ENCODE measurements around the gene SARDH.
A peak's percentile ranks its signal among the peaks of the same experiment; 100 is the strongest.

SARDH gene

GRCh38 chr9:133730994-133731715 is 7.0 kb downstream of the SARDH start:
- Histone ChIP-seq H3K27ac (ENCODE audit: low read depth, low read length) (no peak overlapping the region), H4K8ac (ENCODE audit: low read depth, low read length) (no peak overlapping the region), H3K79me2 (ENCODE audit: control insufficient read depth, insufficient read depth, low read length, poor library complexity) (no peaks in the 10 kb centered on the region), H2BK120ac (ENCODE audit: insufficient read depth, low read length, poor library complexity) (no peak overlapping the region), H3K9me3 (ENCODE audit: insufficient read depth, low read depth, low read length) (no peaks in the 10 kb centered on the region), H3K27me3 (ENCODE audit: insufficient read depth, low read length) (no peaks in the 10 kb centered on the region), H3K4me3 (ENCODE audit: low read depth, low read length) (peak overlapping the region; percentile 3), H3K9ac (ENCODE audit: low read length) (no peak overlapping the region), H2BK5ac (ENCODE audit: low read depth, low read length, poor library complexity) (no peak overlapping the region), H3K4me1 (ENCODE audit: control insufficient read depth in 1 of 2, insufficient read depth in 2 of 2, low read length in 2 of 2) (no peaks in the 10 kb centered on the region), H3K4ac (ENCODE audit: low read depth, low read length) (no peak overlapping the region), H3K18ac (ENCODE audit: low read length) (no peak overlapping the region), H4K91ac (ENCODE audit: low read depth, low read length) (no peak overlapping the region), H4K12ac (ENCODE audit: low read depth, low read length) (no peak overlapping the region), H3K4me2 (ENCODE audit: low read length) (no peak overlapping the region), H3K36me3 (ENCODE audit: control insufficient read depth in 1 of 2, insufficient read depth in 2 of 2, low read length in 2 of 2) (no peaks in the 10 kb centered on the region), H2AK5ac (ENCODE audit: low read length) (no peak overlapping the region), H2BK12ac (ENCODE audit: low read length) (no peak overlapping the region), H3K23ac (ENCODE audit: low read length) (no peak overlapping the region), H2AFZ (ENCODE audit: insufficient read depth, low read length, poor library complexity) (no peak overlapping the region), H3K79me1 (ENCODE audit: low read length) (no peaks in the 10 kb centered on the region), H3K14ac (ENCODE audit: low read length) (no peak overlapping the region)
- no CpG with 5 or more reads among the region's 27 CpGs for WGBS (ENCODE audit: extremely low coverage, insufficient coverage, insufficient read length)
- no peak for DNase-seq

GRCh38 chr9:133729617-133730281 is 8.4 kb downstream of the SARDH start:
- no peak overlapping the region for H3K9ac ChIP-seq (ENCODE audit: low read length)
- H3K79me2 ChIP-seq (ENCODE audit: control insufficient read depth, insufficient read depth, low read length, poor library complexity), result no peaks in the 10 kb centered on the region
- no peak overlapping the region for H3K27ac ChIP-seq (ENCODE audit: low read depth, low read length)
- no peaks in the 10 kb centered on the region for H3K36me3 ChIP-seq (ENCODE audit: control insufficient read depth in 1 of 2, insufficient read depth in 2 of 2, low read length in 2 of 2)
- H4K91ac ChIP-seq (ENCODE audit: low read depth, low read length), result no peak overlapping the region
- H2BK120ac ChIP-seq (ENCODE audit: insufficient read depth, low read length, poor library complexity), result no peak overlapping the region
- H4K8ac ChIP-seq (ENCODE audit: low read depth, low read length), result no peak overlapping the region
- H3K4ac ChIP-seq (ENCODE audit: low read depth, low read length), result no peak overlapping the region
- no peak overlapping the region for H3K4me2 ChIP-seq (ENCODE audit: low read length)
- H3K27me3 ChIP-seq (ENCODE audit: insufficient read depth, low read length), result no peaks in the 10 kb centered on the region
- H3K4me1 ChIP-seq (ENCODE audit: control insufficient read depth in 1 of 2, insufficient read depth in 2 of 2, low read length in 2 of 2), result no peaks in the 10 kb centered on the region
- no peak overlapping the region for H2AK5ac ChIP-seq (ENCODE audit: low read length)
- no peak overlapping the region for H3K23ac ChIP-seq (ENCODE audit: low read length)
- H3K14ac ChIP-seq (ENCODE audit: low read length), result no peak overlapping the region
- no peak overlapping the region for H2AFZ ChIP-seq (ENCODE audit: insufficient read depth, low read length, poor library complexity)
- DNase-seq, result no peak
- H3K9me3 ChIP-seq (ENCODE audit: insufficient read depth, low read depth, low read length), result no peaks in the 10 kb centered on the region
- no peaks in the 10 kb centered on the region for H3K79me1 ChIP-seq (ENCODE audit: low read length)
- H3K18ac ChIP-seq (ENCODE audit: low read length), result no peak overlapping the region
- WGBS (ENCODE audit: extremely low coverage, insufficient coverage, insufficient read length), result no CpG with 5 or more reads among the region's 19 CpGs
- no peak overlapping the region for H2BK12ac ChIP-seq (ENCODE audit: low read length)
- H3K4me3 ChIP-seq (ENCODE audit: low read depth, low read length), result no peak overlapping the region
- H2BK5ac ChIP-seq (ENCODE audit: low read depth, low read length, poor library complexity), result no peak overlapping the region
- H4K12ac ChIP-seq (ENCODE audit: low read depth, low read length), result no peak overlapping the region

- Histone ChIP-seq H3K36me3 (ENCODE audit: control insufficient read depth in 1 of 2, insufficient read depth in 2 of 2, low read length in 2 of 2) (no peaks in the 10 kb centered on the region), H4K12ac (ENCODE audit: low read depth, low read length) (no peak overlapping the region), H3K9ac (ENCODE audit: low read length) (no peak overlapping the region), H3K14ac (ENCODE audit: low read length) (no peak overlapping the region), H3K4ac (ENCODE audit: low read depth, low read length) (no peak overlapping the region), H2AFZ (ENCODE audit: insufficient read depth, low read length, poor library complexity) (no peak overlapping the region), H2AK5ac (ENCODE audit: low read length) (no peak overlapping the region), H3K23ac (ENCODE audit: low read length) (no peak overlapping the region), H4K91ac (ENCODE audit: low read depth, low read length) (no peak overlapping the region), H3K27me3 (ENCODE audit: insufficient read depth, low read length) (no peaks in the 10 kb centered on the region), H3K79me2 (ENCODE audit: control insufficient read depth, insufficient read depth, low read length, poor library complexity) (no peaks in the 10 kb centered on the region), H2BK12ac (ENCODE audit: low read length) (no peak overlapping the region), H2BK120ac (ENCODE audit: insufficient read depth, low read length, poor library complexity) (no peak overlapping the region), H3K4me3 (ENCODE audit: low read depth, low read length) (no peak overlapping the region), H3K4me1 (ENCODE audit: control insufficient read depth in 1 of 2, insufficient read depth in 2 of 2, low read length in 2 of 2) (no peaks in the 10 kb centered on the region), H3K9me3 (ENCODE audit: insufficient read depth, low read depth, low read length) (no peaks in the 10 kb centered on the region), H3K27ac (ENCODE audit: low read depth, low read length) (no peak overlapping the region), H2BK5ac (ENCODE audit: low read depth, low read length, poor library complexity) (no peak overlapping the region), H3K4me2 (ENCODE audit: low read length) (no peak overlapping the region), H3K79me1 (ENCODE audit: low read length) (no peaks in the 10 kb centered on the region), H4K8ac (ENCODE audit: low read depth, low read length) (no peak overlapping the region), H3K18ac (ENCODE audit: low read length) (no peak overlapping the region)
- WGBS (ENCODE audit: extremely low coverage, insufficient coverage, insufficient read length), result 100% methylated on average over 4 of the region's 10 CpGs
- DNase-seq, result no peak
These were observed 9.1 kb downstream of the SARDH start for GRCh38 chr9:133728856-133729616.

- Histone ChIP-seq H2BK120ac (ENCODE audit: insufficient read depth, low read length, poor library complexity) (no peak overlapping the region), H4K8ac (ENCODE audit: low read depth, low read length) (no peak overlapping the region), H4K12ac (ENCODE audit: low read depth, low read length) (no peak overlapping the region), H3K4me2 (ENCODE audit: low read length) (no peak overlapping the region), H3K36me3 (ENCODE audit: control insufficient read depth in 1 of 2, insufficient read depth in 2 of 2, low read length in 2 of 2) (no peaks in the 10 kb centered on the region), H3K79me2 (ENCODE audit: control insufficient read depth, insufficient read depth, low read length, poor library complexity) (no peaks in the 10 kb centered on the region), H2AFZ (ENCODE audit: insufficient read depth, low read length, poor library complexity) (no peak overlapping the region), H3K27me3 (ENCODE audit: insufficient read depth, low read length) (no peaks in the 10 kb centered on the region), H3K23ac (ENCODE audit: low read length) (no peak overlapping the region), H3K18ac (ENCODE audit: low read length) (no peak overlapping the region), H2BK5ac (ENCODE audit: low read depth, low read length, poor library complexity) (no peak overlapping the region), H3K79me1 (ENCODE audit: low read length) (no peaks in the 10 kb centered on the region), H3K4me3 (ENCODE audit: low read depth, low read length) (no peak overlapping the region), H3K27ac (ENCODE audit: low read depth, low read length) (no peak overlapping the region), H3K9me3 (ENCODE audit: insufficient read depth, low read depth, low read length) (no peaks in the 10 kb centered on the region), H2BK12ac (ENCODE audit: low read length) (no peak overlapping the region), H3K14ac (ENCODE audit: low read length) (no peak overlapping the region), H2AK5ac (ENCODE audit: low read length) (no peak overlapping the region), H4K91ac (ENCODE audit: low read depth, low read length) (no peak overlapping the region), H3K4ac (ENCODE audit: low read depth, low read length) (no peak overlapping the region), H3K9ac (ENCODE audit: low read length) (no peak overlapping the region), H3K4me1 (ENCODE audit: control insufficient read depth in 1 of 2, insufficient read depth in 2 of 2, low read length in 2 of 2) (no peaks in the 10 kb centered on the region)
- DNase-seq, result no peak
- no CpG with 5 or more reads among the region's 18 CpGs for WGBS (ENCODE audit: extremely low coverage, insufficient coverage, insufficient read length)
These were observed 10.2 kb downstream of the SARDH start for GRCh38 chr9:133727876-133728441.
